Measurements from ENCODE around the gene NELL1.

- TF ChIP-seq RAD21 (conservative IDR thresholded peaks at IDR 0.05 in 1 of 2, IDR thresholded peaks at IDR 0.05 in 1 of 2) = no peak
- no peak for TF ChIP-seq CTCF (IDR thresholded peaks at IDR 0.05)
Observed at GRCh38 chr11:20861322-20861721, 191.9 kb downstream of the NELL1 start.

Data from A549 (cell line).